ENCODE measurements around the gene BCLAF3. TPM values are rescaled to one million over a fixed set of nuclear protein-coding genes. Genes with fewer than 3 reads are reported as not detected.

The BCLAF3 gene
- total RNA-seq, 1 experiment from 2014 or later: 6.0 TPM

GRCh38 chrX:19990151-19990555 is 708 bp downstream of the BCLAF3 start:
- Histone ChIP-seq H3K36me3 (ENCODE audit: control insufficient read depth, insufficient read depth, low read length) (no peaks in the 10 kb centered on the region), H3K27ac (ENCODE audit: low read length) (peak overlapping the region; percentile 51), H3K4me1 (ENCODE audit: control insufficient read depth, insufficient read depth, low read length) (no peaks in the 10 kb centered on the region), H3K27me3 (ENCODE audit: control insufficient read depth, insufficient read depth, low read length) (no peaks in the 10 kb centered on the region), H3K9me3 (ENCODE audit: control insufficient read depth, insufficient read depth, low read depth, low read length) (no peaks in the 10 kb centered on the region), H3K4me3 (ENCODE audit: low read depth in 2 of 2, low read length in 2 of 2) (peak overlapping the region; percentile 58 to 67)
- in situ Hi-C loops (cut with HindIII; ENCODE audit: low pct_unique_long_range_greater_than_20kb, low sequenced_read_pairs) (no loop called here), intact Hi-C loops (cut with micrococcal nuclease; ENCODE audit: unreplicated experiment) (no loop called here)
- POLR2A ChIA-PET: no interaction called here
- TF ChIP-seq, protein P1, sequence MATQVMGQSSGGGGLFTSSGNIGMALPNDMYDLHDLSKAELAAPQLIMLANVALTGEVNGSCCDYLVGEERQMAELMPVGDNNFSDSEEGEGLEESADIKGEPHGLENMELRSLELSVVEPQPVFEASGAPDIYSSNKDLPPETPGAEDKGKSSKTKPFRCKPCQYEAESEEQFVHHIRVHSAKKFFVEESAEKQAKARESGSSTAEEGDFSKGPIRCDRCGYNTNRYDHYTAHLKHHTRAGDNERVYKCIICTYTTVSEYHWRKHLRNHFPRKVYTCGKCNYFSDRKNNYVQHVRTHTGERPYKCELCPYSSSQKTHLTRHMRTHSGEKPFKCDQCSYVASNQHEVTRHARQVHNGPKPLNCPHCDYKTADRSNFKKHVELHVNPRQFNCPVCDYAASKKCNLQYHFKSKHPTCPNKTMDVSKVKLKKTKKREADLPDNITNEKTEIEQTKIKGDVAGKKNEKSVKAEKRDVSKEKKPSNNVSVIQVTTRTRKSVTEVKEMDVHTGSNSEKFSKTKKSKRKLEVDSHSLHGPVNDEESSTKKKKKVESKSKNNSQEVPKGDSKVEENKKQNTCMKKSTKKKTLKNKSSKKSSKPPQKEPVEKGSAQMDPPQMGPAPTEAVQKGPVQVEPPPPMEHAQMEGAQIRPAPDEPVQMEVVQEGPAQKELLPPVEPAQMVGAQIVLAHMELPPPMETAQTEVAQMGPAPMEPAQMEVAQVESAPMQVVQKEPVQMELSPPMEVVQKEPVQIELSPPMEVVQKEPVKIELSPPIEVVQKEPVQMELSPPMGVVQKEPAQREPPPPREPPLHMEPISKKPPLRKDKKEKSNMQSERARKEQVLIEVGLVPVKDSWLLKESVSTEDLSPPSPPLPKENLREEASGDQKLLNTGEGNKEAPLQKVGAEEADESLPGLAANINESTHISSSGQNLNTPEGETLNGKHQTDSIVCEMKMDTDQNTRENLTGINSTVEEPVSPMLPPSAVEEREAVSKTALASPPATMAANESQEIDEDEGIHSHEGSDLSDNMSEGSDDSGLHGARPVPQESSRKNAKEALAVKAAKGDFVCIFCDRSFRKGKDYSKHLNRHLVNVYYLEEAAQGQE (IDR thresholded peaks at IDR 0.05; ENCODE audit: insufficient read depth in 1 of 2, low read depth in 2 of 2, low read length in 1 of 2): no peak
- TF ChIP-seq TCF7L2 (IDR thresholded peaks at IDR 0.05; ENCODE audit: low read depth, low read length) (no peak), SIN3A (IDR thresholded peaks at IDR 0.05; ENCODE audit: borderline replicate concordance, insufficient read depth, low read depth, low read length) (no peak), POLR2AphosphoS5 (IDR thresholded peaks at IDR 0.05; ENCODE audit: low read depth, low read length) (no peak)
- TF ChIP-seq, protein P2, sequence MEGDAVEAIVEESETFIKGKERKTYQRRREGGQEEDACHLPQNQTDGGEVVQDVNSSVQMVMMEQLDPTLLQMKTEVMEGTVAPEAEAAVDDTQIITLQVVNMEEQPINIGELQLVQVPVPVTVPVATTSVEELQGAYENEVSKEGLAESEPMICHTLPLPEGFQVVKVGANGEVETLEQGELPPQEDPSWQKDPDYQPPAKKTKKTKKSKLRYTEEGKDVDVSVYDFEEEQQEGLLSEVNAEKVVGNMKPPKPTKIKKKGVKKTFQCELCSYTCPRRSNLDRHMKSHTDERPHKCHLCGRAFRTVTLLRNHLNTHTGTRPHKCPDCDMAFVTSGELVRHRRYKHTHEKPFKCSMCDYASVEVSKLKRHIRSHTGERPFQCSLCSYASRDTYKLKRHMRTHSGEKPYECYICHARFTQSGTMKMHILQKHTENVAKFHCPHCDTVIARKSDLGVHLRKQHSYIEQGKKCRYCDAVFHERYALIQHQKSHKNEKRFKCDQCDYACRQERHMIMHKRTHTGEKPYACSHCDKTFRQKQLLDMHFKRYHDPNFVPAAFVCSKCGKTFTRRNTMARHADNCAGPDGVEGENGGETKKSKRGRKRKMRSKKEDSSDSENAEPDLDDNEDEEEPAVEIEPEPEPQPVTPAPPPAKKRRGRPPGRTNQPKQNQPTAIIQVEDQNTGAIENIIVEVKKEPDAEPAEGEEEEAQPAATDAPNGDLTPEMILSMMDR (IDR thresholded peaks at IDR 0.05): no peak
- CTCF ChIA-PET: no interaction called here
- DNase-seq (ENCODE audit: low read depth, low spot score): no peak
- no TSS peak for BruUV-seq (replicated peaks)
- ATAC-seq: no peak

DNA sequence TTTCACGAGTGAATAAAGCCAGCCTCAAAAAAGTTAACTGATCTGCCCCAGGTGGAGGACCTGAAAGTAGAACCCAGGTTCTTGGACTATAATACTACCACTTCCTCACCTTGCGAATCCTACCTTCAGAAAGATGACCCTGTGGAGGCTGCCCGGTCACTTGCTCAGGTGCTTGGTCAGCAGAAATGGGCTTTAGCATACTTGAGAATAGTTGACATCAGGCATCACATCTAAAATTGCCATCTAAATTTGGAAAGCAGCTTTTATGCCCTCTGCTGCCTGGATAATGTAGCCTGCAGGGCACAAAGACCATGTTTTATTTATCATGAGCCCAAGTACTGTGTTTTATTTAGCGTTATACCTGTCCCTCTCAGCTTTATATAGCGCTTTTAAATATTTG is 3.0 kb downstream of the BCLAF3 start:
- H3K27ac ChIP-seq (ENCODE audit: low read length): no peak overlapping the region
- in situ Hi-C loops (cut with HindIII; ENCODE audit: low pct_unique_long_range_greater_than_20kb, low sequenced_read_pairs): no loop called here
- BruUV-seq (replicated peaks): no TSS peak

More for the DNA sequence above, 3.0 kb downstream of the BCLAF3 start:
- intact Hi-C loops (cut with micrococcal nuclease; ENCODE audit: unreplicated experiment): no loop called here
- Histone ChIP-seq H3K4me3 (ENCODE audit: low read depth in 2 of 2, low read length in 2 of 2) (no peak overlapping the region), H3K36me3 (ENCODE audit: control insufficient read depth, insufficient read depth, low read length) (no peaks in the 10 kb centered on the region), H3K27me3 (ENCODE audit: control insufficient read depth, insufficient read depth, low read length) (no peaks in the 10 kb centered on the region), H3K9me3 (ENCODE audit: control insufficient read depth, insufficient read depth, low read depth, low read length) (no peaks in the 10 kb centered on the region), H3K4me1 (ENCODE audit: control insufficient read depth, insufficient read depth, low read length) (no peaks in the 10 kb centered on the region)
- ATAC-seq (no peak), DNase-seq (ENCODE audit: low read depth, low spot score) (no peak)
- ChIA-PET POLR2A (interaction anchor here (0.6 kb wide), 1 partner anchor 74 kb away, joined by 4 read pairs; no protein-coding TSS in a partner anchor), CTCF (no interaction called here)
- TF ChIP-seq SIN3A (IDR thresholded peaks at IDR 0.05; ENCODE audit: borderline replicate concordance, insufficient read depth, low read depth, low read length): no peak
- no peak for TF ChIP-seq POLR2AphosphoS5 (IDR thresholded peaks at IDR 0.05; ENCODE audit: low read depth, low read length)
- no peak for TF ChIP-seq TCF7L2 (IDR thresholded peaks at IDR 0.05; ENCODE audit: low read depth, low read length)
- TF ChIP-seq, protein P1 (IDR thresholded peaks at IDR 0.05; ENCODE audit: insufficient read depth in 1 of 2, low read depth in 2 of 2, low read length in 1 of 2): no peak
